Glutamatergic neuron (in vitro differentiated cells): ENCODE measurements around the gene MVP. TPM values are rescaled to one million over a fixed set of nuclear protein-coding genes. Genes with fewer than 3 reads are reported as not detected.

Experiments used
- DNase-seq: peaks from one replicate; pipeline ENCODE4 v3.0.0; 2022
- H3K27ac Mint-ChIP-seq: one replicate; pipeline ENCODE4 v1.8.0; 2020; ENCODE audit warnings: mild to moderate bottlenecking, mixed read lengths, inconsistent platforms; ENCODE audit not compliant: unreplicated experiment
- H3K27me3 Mint-ChIP-seq: one replicate; pipeline ENCODE4 v1.8.0; 2020; ENCODE audit warnings: mild to moderate bottlenecking, moderate library complexity, mixed read lengths, inconsistent platforms; ENCODE audit not compliant: unreplicated experiment
- H3K36me3 Mint-ChIP-seq: one replicate; pipeline ENCODE4 v1.8.0; 2020; ENCODE audit warnings: mild to moderate bottlenecking, mixed read lengths, inconsistent platforms; ENCODE audit not compliant: unreplicated experiment
- H3K4me1 Mint-ChIP-seq: one replicate; pipeline ENCODE4 v1.8.0; 2020; ENCODE audit warnings: mild to moderate bottlenecking, low read depth, mixed read lengths, inconsistent platforms; ENCODE audit not compliant: unreplicated experiment
- H3K4me3 Mint-ChIP-seq: one replicate; pipeline ENCODE4 v1.8.0; 2020; ENCODE audit warnings: mild to moderate bottlenecking, mixed read lengths, inconsistent platforms; ENCODE audit not compliant: unreplicated experiment
- H3K9me3 Mint-ChIP-seq: one replicate; pipeline ENCODE4 v1.8.0; 2020; ENCODE audit warnings: mild to moderate bottlenecking, moderate library complexity, mixed read lengths, inconsistent platforms; ENCODE audit not compliant: unreplicated experiment
- CTCF ChIP-seq: fragments of 200-600 bp; sonication (generic); IDR thresholded peaks from one replicate; pipeline ENCODE4 v1.5.0; 2021; ENCODE audit not compliant: partially characterized antibody, unreplicated experiment
- total RNA-seq: library from RNA; stranded (reverse); fragmentation: NEBNext Ultra II Directional; extraction: Animal tissue kit (Norgen Biotek cat#: 25700); gene quantifications from one replicate; pipeline ENCODE4 v1.2.1, GENCODE V29; 2021; ENCODE audit not compliant: unreplicated experiment

The MVP gene
- total RNA-seq, 1 donor from 2014 or later: 82.7 TPM

- H3K27me3 Mint-ChIP-seq: peaks cover 27% of the 10 kb centered on the region
- H3K4me3 Mint-ChIP-seq: peak within 1 kb of the TSS; percentile 100
- TF ChIP-seq CTCF: no peak
- H3K27ac Mint-ChIP-seq: peak within 1 kb of the TSS; percentile 100
- H3K4me1 Mint-ChIP-seq: peaks cover 21% of the 10 kb centered on the region
- peaks cover 17% of the 10 kb centered on the region for H3K9me3 Mint-ChIP-seq
- no peaks in the 10 kb centered on the region for H3K36me3 Mint-ChIP-seq
- DNase-seq: no peak
Measured at GRCh38 chr16:29806099-29806579, 14.1 kb upstream of the MVP start, which contains the start of gene MAZ. Gene MAZ (plus strand): TSS chr16:29806529. CDS start chr16:29806702, 173 bp downstream.

- Mint-ChIP-seq H3K27me3 (peaks cover 24% of the 10 kb centered on the region), H3K36me3 (no peaks in the 10 kb centered on the region), H3K4me3 (peak overlapping the region; percentile 94), H3K9me3 (peaks cover 19% of the 10 kb centered on the region), H3K27ac (peak overlapping the region; percentile 82), H3K4me1 (peaks cover 15% of the 10 kb centered on the region)
- no peak for TF ChIP-seq CTCF
- DNase-seq: peak; percentile 68
Measured at GRCh38 chr16:29806641-29807425, 13.4 kb upstream of the MVP start.

GRCh38 chr16:29807426-29808218 is 12.6 kb upstream of the MVP start:
- peak; percentile 82 for DNase-seq
- H3K27ac Mint-ChIP-seq: peak overlapping the region; percentile 82
- peak; percentile 26 for TF ChIP-seq CTCF
- no peaks in the 10 kb centered on the region for H3K36me3 Mint-ChIP-seq
- peak overlapping the region; percentile 94 for H3K4me3 Mint-ChIP-seq
- H3K9me3 Mint-ChIP-seq: peaks cover 19% of the 10 kb centered on the region
- H3K4me1 Mint-ChIP-seq: peaks cover 15% of the 10 kb centered on the region
- peaks cover 21% of the 10 kb centered on the region for H3K27me3 Mint-ChIP-seq

GRCh38 chr16:29808219-29808900 is 11.9 kb upstream of the MVP start:
- Mint-ChIP-seq H3K27ac (peak overlapping the region; percentile 76), H3K27me3 (peaks cover 21% of the 10 kb centered on the region), H3K4me1 (peaks cover 19% of the 10 kb centered on the region), H3K4me3 (peak overlapping the region; percentile 94), H3K36me3 (no peaks in the 10 kb centered on the region), H3K9me3 (peaks cover 15% of the 10 kb centered on the region)
- DNase-seq: no peak
- no peak for TF ChIP-seq CTCF
